ENCODE data around the gene ATAD5.

DNA sequence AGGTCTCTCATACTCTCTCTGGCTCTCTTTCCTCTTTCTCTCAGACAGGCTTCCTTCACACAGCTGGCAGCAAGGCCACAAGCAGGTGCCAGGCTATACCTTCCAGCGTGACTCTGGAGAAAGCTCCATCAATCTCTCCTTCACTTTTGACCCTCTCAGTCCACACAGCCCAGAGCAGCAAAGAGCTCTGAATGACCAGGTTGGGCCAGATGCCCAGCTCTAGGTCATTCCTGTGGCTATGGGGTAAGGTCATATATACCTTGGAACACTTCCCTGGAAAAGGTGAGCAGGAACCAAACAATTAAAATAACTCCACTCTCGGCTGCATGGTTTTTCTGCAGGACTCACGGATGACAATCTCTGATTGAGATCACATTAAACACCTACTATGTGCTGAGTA lies 98.7 kb downstream of the ATAD5 start:
- TF ChIP-seq MXI1 (conservative IDR thresholded peaks at IDR 0.05; ENCODE audit: poor library complexity, severe bottlenecking) (no peak), EP300 (conservative IDR thresholded peaks at IDR 0.05; ENCODE audit: poor library complexity, severe bottlenecking) (no peak)
- TF ChIP-seq, protein P1, sequence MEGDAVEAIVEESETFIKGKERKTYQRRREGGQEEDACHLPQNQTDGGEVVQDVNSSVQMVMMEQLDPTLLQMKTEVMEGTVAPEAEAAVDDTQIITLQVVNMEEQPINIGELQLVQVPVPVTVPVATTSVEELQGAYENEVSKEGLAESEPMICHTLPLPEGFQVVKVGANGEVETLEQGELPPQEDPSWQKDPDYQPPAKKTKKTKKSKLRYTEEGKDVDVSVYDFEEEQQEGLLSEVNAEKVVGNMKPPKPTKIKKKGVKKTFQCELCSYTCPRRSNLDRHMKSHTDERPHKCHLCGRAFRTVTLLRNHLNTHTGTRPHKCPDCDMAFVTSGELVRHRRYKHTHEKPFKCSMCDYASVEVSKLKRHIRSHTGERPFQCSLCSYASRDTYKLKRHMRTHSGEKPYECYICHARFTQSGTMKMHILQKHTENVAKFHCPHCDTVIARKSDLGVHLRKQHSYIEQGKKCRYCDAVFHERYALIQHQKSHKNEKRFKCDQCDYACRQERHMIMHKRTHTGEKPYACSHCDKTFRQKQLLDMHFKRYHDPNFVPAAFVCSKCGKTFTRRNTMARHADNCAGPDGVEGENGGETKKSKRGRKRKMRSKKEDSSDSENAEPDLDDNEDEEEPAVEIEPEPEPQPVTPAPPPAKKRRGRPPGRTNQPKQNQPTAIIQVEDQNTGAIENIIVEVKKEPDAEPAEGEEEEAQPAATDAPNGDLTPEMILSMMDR (IDR thresholded peaks at IDR 0.05; ENCODE audit: poor library complexity, severe bottlenecking), result no peak
- TF ChIP-seq, protein P2, sequence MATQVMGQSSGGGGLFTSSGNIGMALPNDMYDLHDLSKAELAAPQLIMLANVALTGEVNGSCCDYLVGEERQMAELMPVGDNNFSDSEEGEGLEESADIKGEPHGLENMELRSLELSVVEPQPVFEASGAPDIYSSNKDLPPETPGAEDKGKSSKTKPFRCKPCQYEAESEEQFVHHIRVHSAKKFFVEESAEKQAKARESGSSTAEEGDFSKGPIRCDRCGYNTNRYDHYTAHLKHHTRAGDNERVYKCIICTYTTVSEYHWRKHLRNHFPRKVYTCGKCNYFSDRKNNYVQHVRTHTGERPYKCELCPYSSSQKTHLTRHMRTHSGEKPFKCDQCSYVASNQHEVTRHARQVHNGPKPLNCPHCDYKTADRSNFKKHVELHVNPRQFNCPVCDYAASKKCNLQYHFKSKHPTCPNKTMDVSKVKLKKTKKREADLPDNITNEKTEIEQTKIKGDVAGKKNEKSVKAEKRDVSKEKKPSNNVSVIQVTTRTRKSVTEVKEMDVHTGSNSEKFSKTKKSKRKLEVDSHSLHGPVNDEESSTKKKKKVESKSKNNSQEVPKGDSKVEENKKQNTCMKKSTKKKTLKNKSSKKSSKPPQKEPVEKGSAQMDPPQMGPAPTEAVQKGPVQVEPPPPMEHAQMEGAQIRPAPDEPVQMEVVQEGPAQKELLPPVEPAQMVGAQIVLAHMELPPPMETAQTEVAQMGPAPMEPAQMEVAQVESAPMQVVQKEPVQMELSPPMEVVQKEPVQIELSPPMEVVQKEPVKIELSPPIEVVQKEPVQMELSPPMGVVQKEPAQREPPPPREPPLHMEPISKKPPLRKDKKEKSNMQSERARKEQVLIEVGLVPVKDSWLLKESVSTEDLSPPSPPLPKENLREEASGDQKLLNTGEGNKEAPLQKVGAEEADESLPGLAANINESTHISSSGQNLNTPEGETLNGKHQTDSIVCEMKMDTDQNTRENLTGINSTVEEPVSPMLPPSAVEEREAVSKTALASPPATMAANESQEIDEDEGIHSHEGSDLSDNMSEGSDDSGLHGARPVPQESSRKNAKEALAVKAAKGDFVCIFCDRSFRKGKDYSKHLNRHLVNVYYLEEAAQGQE (IDR thresholded peaks at IDR 0.05; ENCODE audit: borderline replicate concordance), result no peak

Data from neural cell (in vitro differentiated cells).